SK-N-MC (cell line): ENCODE data around the gene NEIL1.
"Not testable (repeated sequence)": the region's sequence is repeated elsewhere in the genome, so short reads cannot be mapped to it uniquely, and the experiment has no call there.

Source experiments
- EZH2 ChIP-seq: fragments of 200-600 bp; sonication (generic); IDR thresholded peaks from one replicate; pipeline ENCODE4 v1.6.1; 2017; ENCODE audit warnings: antibody characterized with exemption
- POLR2AphosphoS5 ChIP-seq: IDR thresholded peaks from 2 replicates; pipeline ENCODE4 v1.6.1; 2012; ENCODE audit warnings: mild to moderate bottlenecking, low read depth, low read length, borderline replicate concordance

GRCh38 chr15:75299311-75299688 lies 47.5 kb upstream of the NEIL1 start:
- TF ChIP-seq POLR2AphosphoS5, EZH2: not testable (repeated sequence)
